HG03139 (cell line): ENCODE data around the gene CNTNAP1.
"Not testable (repeated sequence)": the region's sequence is repeated elsewhere in the genome, so short reads cannot be mapped to it uniquely, and the experiment has no call there.

ENCODE experiments used
- ATAC-seq: cut with Tn5 transposase; IDR thresholded peaks from one replicate; pipeline ENCODE4 v1.9.1; 2021; ENCODE audit not compliant: unreplicated experiment

The CNTNAP1 gene

GRCh38 chr17:42681976-42682721 lies at the start of gene CNTNAP1:
TSS of gene CNTNAP1 (plus strand) at chr17:42682531. CDS start at chr17:42682830, 299 bp downstream.
- ATAC-seq = no peak

- no peak for ATAC-seq
These were observed 49.3 kb upstream of the CNTNAP1 start for GRCh38 chr17:42632949-42633444.

GRCh38 chr17:42639525-42640113 lies 42.7 kb upstream of the CNTNAP1 start:
- no peak for ATAC-seq

GRCh38 chr17:42640121-42640520 lies 42.2 kb upstream of the CNTNAP1 start:
- ATAC-seq = no peak

- ATAC-seq = no peak
These were observed 40.0 kb upstream of the CNTNAP1 start for GRCh38 chr17:42642336-42642735.

- no peak for ATAC-seq
These were observed 34.6 kb upstream of the CNTNAP1 start for GRCh38 chr17:42647778-42648177.

- ATAC-seq = no peak
These were observed 30.9 kb upstream of the CNTNAP1 start for GRCh38 chr17:42651392-42651791.

GRCh38 chr17:42653179-42654124 lies 28.9 kb upstream of the CNTNAP1 start:
- ATAC-seq = no peak

GRCh38 chr17:42655528-42655927 lies 26.8 kb upstream of the CNTNAP1 start:
- ATAC-seq = no peak

GRCh38 chr17:42657824-42658588 lies 24.3 kb upstream of the CNTNAP1 start:
- ATAC-seq = no peak

GRCh38 chr17:42659079-42659931 lies 23.0 kb upstream of the CNTNAP1 start, which contains the start of gene TUBG2:
TSS of gene TUBG2 (plus strand) at chr17:42659284. CDS start at chr17:42659504, 220 bp downstream.
- ATAC-seq = no peak

- ATAC-seq = not testable (repeated sequence)
These were observed 22.4 kb upstream of the CNTNAP1 start for GRCh38 chr17:42659932-42660274.

- no peak for ATAC-seq
These were observed 21.5 kb upstream of the CNTNAP1 start for GRCh38 chr17:42660692-42661345.

GRCh38 chr17:42665581-42666001 lies 16.7 kb upstream of the CNTNAP1 start:
- no peak for ATAC-seq

GRCh38 chr17:42666126-42666525 lies 16.2 kb upstream of the CNTNAP1 start:
- ATAC-seq = not testable (repeated sequence)

- no peak for ATAC-seq
These were observed 15.0 kb upstream of the CNTNAP1 start for GRCh38 chr17:42667088-42667951.

- no peak for ATAC-seq
These were observed 12.7 kb upstream of the CNTNAP1 start for GRCh38 chr17:42669705-42669976.
